Measurements from ENCODE around the gene SLC7A14. TPM values are rescaled to one million over a fixed set of nuclear protein-coding genes. Genes with fewer than 3 reads are reported as not detected.

SLC7A14 gene
- total RNA-seq, 1 donor from 2014 or later = 0.23 TPM

DNA sequence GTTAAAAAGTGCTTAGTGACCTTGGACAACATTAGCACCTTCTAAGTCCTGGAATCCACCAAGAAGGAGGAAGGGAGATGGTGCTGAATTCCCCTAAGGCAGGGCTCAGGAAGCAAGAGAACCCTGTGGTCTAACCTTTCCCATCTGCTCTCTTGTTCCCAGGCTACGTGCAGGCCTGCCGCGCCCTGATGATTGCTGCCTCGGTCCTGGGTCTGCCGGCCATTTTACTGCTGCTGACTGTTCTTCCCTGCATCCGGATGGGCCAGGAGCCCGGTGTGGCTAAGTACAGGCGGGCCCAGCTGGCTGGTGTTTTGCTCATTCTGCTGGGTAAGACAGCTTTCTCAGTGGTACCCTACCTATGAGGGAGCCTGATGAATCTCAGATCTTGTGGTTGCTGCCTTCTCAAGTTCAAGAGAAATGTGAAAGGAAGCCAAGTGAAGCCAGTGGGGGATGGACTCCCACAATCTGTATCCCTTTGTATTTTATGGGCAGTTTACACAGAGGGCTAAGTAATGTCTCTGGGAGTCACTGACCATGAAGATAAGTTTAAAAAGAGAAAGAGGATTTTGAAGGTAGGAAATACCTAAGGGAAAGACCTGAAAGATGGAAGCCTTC, 162.8 kb downstream of the SLC7A14 start:
- peaks cover 8% of the 10 kb centered on the region for H3K9me3 Mint-ChIP-seq (ENCODE audit: unreplicated experiment)
- Histone ChIP-seq H3K27ac (ENCODE audit: low read depth, low read length) (no peak overlapping the region), H3K79me2 (ENCODE audit: insufficient read depth, low read length) (peaks cover 2% of the 10 kb centered on the region), H3K9ac (ENCODE audit: low read length) (no peak overlapping the region), H3K4me3 (ENCODE audit: insufficient read depth, low read depth, low read length) (no peak overlapping the region), H2AFZ (ENCODE audit: low read depth, low read length) (no peak overlapping the region), H3K36me3 (ENCODE audit: insufficient read depth, low read length) (no peaks in the 10 kb centered on the region), H3K4me2 (ENCODE audit: low read length) (no peak overlapping the region), H3K4me1 (ENCODE audit: insufficient read depth, low read length) (peaks cover 21% of the 10 kb centered on the region), H3K27me3 (ENCODE audit: insufficient read depth, low read length) (no peaks in the 10 kb centered on the region), H3K9me3 (ENCODE audit: insufficient read depth, low read depth, low read length) (no peaks in the 10 kb centered on the region), H4K20me1 (ENCODE audit: insufficient read depth, low read length) (no peaks in the 10 kb centered on the region)
- FAIRE-seq (no peak), DNase-seq (ENCODE audit: low read depth) (no peak)
- H3K27ac Mint-ChIP-seq (ENCODE audit: unreplicated experiment) = no peak overlapping the region
- H3K4me1 Mint-ChIP-seq (ENCODE audit: low read depth, unreplicated experiment) = no peaks in the 10 kb centered on the region
- no peak overlapping the region for H3K4me3 Mint-ChIP-seq (ENCODE audit: unreplicated experiment)
- TF ChIP-seq, protein P1, sequence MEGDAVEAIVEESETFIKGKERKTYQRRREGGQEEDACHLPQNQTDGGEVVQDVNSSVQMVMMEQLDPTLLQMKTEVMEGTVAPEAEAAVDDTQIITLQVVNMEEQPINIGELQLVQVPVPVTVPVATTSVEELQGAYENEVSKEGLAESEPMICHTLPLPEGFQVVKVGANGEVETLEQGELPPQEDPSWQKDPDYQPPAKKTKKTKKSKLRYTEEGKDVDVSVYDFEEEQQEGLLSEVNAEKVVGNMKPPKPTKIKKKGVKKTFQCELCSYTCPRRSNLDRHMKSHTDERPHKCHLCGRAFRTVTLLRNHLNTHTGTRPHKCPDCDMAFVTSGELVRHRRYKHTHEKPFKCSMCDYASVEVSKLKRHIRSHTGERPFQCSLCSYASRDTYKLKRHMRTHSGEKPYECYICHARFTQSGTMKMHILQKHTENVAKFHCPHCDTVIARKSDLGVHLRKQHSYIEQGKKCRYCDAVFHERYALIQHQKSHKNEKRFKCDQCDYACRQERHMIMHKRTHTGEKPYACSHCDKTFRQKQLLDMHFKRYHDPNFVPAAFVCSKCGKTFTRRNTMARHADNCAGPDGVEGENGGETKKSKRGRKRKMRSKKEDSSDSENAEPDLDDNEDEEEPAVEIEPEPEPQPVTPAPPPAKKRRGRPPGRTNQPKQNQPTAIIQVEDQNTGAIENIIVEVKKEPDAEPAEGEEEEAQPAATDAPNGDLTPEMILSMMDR (IDR thresholded peaks at IDR 0.05; ENCODE audit: insufficient read depth, low read depth, low read length) = no peak
- TF ChIP-seq EZH2 (IDR thresholded peaks at IDR 0.05; ENCODE audit: insufficient read depth, low read length) = no peak
- peaks cover 30% of the 10 kb centered on the region for H3K36me3 Mint-ChIP-seq (ENCODE audit: low read depth, unreplicated experiment)
- peaks cover 58% of the 10 kb centered on the region for H3K27me3 Mint-ChIP-seq (ENCODE audit: low read depth, unreplicated experiment)

DNA sequence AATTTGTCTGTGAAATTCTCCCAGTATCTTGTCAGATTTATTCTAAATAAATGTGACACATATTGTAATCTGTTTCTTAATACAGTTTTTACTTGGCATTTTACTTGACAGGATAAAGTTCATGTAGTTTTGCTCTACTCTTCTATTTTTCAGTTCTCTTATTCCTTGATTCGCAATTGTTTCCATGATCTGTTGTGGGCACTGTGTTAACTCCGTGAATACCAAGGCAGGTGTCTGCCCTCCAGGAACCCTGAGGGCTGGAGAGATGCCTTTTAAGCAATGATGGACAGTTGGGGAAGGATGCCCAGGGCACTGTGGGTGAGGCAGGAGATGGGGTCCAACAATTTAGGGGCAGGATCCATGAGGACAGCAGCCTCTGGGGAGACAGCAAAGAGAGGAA, 164.1 kb downstream of the SLC7A14 start:
- no peaks in the 10 kb centered on the region for H3K4me1 Mint-ChIP-seq (ENCODE audit: low read depth, unreplicated experiment)
- Histone ChIP-seq H3K27me3 (ENCODE audit: insufficient read depth, low read length) (no peaks in the 10 kb centered on the region), H3K79me2 (ENCODE audit: insufficient read depth, low read length) (peaks cover 2% of the 10 kb centered on the region), H3K4me1 (ENCODE audit: insufficient read depth, low read length) (peaks cover 18% of the 10 kb centered on the region), H4K20me1 (ENCODE audit: insufficient read depth, low read length) (no peaks in the 10 kb centered on the region), H3K9ac (ENCODE audit: low read length) (no peak overlapping the region), H2AFZ (ENCODE audit: low read depth, low read length) (no peak overlapping the region), H3K36me3 (ENCODE audit: insufficient read depth, low read length) (no peaks in the 10 kb centered on the region), H3K4me3 (ENCODE audit: insufficient read depth, low read depth, low read length) (no peak overlapping the region), H3K4me2 (ENCODE audit: low read length) (peak overlapping the region; percentile 55), H3K9me3 (ENCODE audit: insufficient read depth, low read depth, low read length) (no peaks in the 10 kb centered on the region), H3K27ac (ENCODE audit: low read depth, low read length) (no peak overlapping the region)
- peaks cover 11% of the 10 kb centered on the region for H3K9me3 Mint-ChIP-seq (ENCODE audit: unreplicated experiment)
- H3K4me3 Mint-ChIP-seq (ENCODE audit: unreplicated experiment) = no peak overlapping the region
- TF ChIP-seq, protein P1 (IDR thresholded peaks at IDR 0.05; ENCODE audit: insufficient read depth, low read depth, low read length) = no peak
- no peak for TF ChIP-seq EZH2 (IDR thresholded peaks at IDR 0.05; ENCODE audit: insufficient read depth, low read length)
- peaks cover 68% of the 10 kb centered on the region for H3K27me3 Mint-ChIP-seq (ENCODE audit: low read depth, unreplicated experiment)
- DNase-seq (ENCODE audit: low read depth) (no peak), FAIRE-seq (no peak)
- no peak overlapping the region for H3K27ac Mint-ChIP-seq (ENCODE audit: unreplicated experiment)
- H3K36me3 Mint-ChIP-seq (ENCODE audit: low read depth, unreplicated experiment) = peaks cover 35% of the 10 kb centered on the region

DNA sequence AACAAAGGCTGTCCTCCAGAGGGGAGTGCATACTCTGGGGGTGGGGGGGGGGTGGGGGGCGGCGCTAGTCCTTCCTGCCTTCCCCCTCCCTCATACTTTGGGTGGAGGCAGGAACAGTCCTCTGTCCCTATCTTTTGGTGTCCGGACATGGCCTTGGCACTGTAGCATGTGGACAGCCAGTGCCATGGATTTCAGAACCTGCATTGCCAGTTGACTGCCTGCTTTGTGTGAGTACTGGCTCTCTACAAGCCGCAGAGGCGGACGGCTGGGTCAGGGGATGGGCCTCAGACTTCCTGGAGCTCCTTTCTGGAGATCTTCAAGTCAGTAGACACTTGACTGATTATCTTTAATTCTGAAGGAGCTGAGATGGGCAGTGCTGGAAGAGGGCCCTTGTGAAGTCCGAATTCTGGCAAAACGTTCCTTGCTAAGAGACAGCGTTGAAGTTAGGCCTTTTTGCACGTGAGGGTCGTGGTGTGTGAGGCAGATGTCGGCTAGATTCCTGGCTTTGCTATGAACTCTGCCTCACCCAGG, 164.7 kb downstream of the SLC7A14 start:
- H3K27ac ChIP-seq (ENCODE audit: low read depth, low read length) = no peak overlapping the region
- H3K4me3 ChIP-seq (ENCODE audit: insufficient read depth, low read depth, low read length) = peak overlapping the region; percentile 29
- H3K4me1 ChIP-seq (ENCODE audit: insufficient read depth, low read length) = peaks cover 16% of the 10 kb centered on the region
- DNase-seq (ENCODE audit: low read depth) (peak; percentile 30), FAIRE-seq (no peak)
- no peak overlapping the region for H2AFZ ChIP-seq (ENCODE audit: low read depth, low read length)
- Mint-ChIP-seq H3K4me3 (ENCODE audit: unreplicated experiment) (no peak overlapping the region), H3K27me3 (ENCODE audit: low read depth, unreplicated experiment) (peaks cover 70% of the 10 kb centered on the region), H3K36me3 (ENCODE audit: low read depth, unreplicated experiment) (peaks cover 35% of the 10 kb centered on the region), H3K27ac (ENCODE audit: unreplicated experiment) (no peak overlapping the region), H3K4me1 (ENCODE audit: low read depth, unreplicated experiment) (no peaks in the 10 kb centered on the region), H3K9me3 (ENCODE audit: unreplicated experiment) (peaks cover 11% of the 10 kb centered on the region)
- H3K4me2 ChIP-seq (ENCODE audit: low read length) = peak overlapping the region; percentile 55
- no peaks in the 10 kb centered on the region for H3K9me3 ChIP-seq (ENCODE audit: insufficient read depth, low read depth, low read length)
- H4K20me1 ChIP-seq (ENCODE audit: insufficient read depth, low read length) = no peaks in the 10 kb centered on the region
- no peak overlapping the region for H3K9ac ChIP-seq (ENCODE audit: low read length)
- no peak for TF ChIP-seq EZH2 (IDR thresholded peaks at IDR 0.05; ENCODE audit: insufficient read depth, low read length)
- TF ChIP-seq, protein P1 (IDR thresholded peaks at IDR 0.05; ENCODE audit: insufficient read depth, low read depth, low read length) = no peak
- no peaks in the 10 kb centered on the region for H3K27me3 ChIP-seq (ENCODE audit: insufficient read depth, low read length)
- H3K79me2 ChIP-seq (ENCODE audit: insufficient read depth, low read length) = peaks cover 2% of the 10 kb centered on the region
- no peaks in the 10 kb centered on the region for H3K36me3 ChIP-seq (ENCODE audit: insufficient read depth, low read length)
